HL-60 (cell line): ENCODE data around the gene SMARCA2.

Experiments
- DNase-seq, 2 experiments: peaks; one replicate each; pipeline ENCODE4 v3.0.0-alpha.2; 2010 to 2020; ENCODE audit warnings: low read depth in 1 of 2, low spot score in 1 of 2
- H3K27ac ChIP-seq: fragments of 250-450 bp; sonication (Bioruptor Pico); replicated peaks from 2 replicates; pipeline ENCODE4 v1.5.1; 2020; ENCODE audit warnings: mild to moderate bottlenecking, moderate library complexity
- H3K27me3 ChIP-seq: fragments of 250-450 bp; sonication (Bioruptor Pico); 2 replicates; pipeline ENCODE4 v1.5.1; 2021; ENCODE audit warnings: mild to moderate bottlenecking, moderate library complexity; ENCODE audit not compliant: insufficient read depth, poor library complexity, severe bottlenecking
- H3K4me3 ChIP-seq: replicated peaks from 2 replicates; pipeline ENCODE4 v1.5.1; 2011; ENCODE audit warnings: mild to moderate bottlenecking, control low read depth, low read length; ENCODE audit not compliant: insufficient read depth
- CTCF ChIP-seq: IDR thresholded peaks from one replicate; pipeline ENCODE4 v1.5.1; 2011; ENCODE audit warnings: low read length, control low read depth, inconsistent platforms; ENCODE audit not compliant: insufficient read depth
- GABPA ChIP-seq: IDR thresholded peaks from 2 replicates; pipeline ENCODE4 v1.6.1; 2012; ENCODE audit warnings: low read depth
- POLR2AphosphoS5 ChIP-seq: IDR thresholded peaks from 2 replicates; pipeline ENCODE4 v1.6.1; 2012; ENCODE audit warnings: low read depth
- REST ChIP-seq: IDR thresholded peaks from 2 replicates; pipeline ENCODE4 v1.6.1; 2012; ENCODE audit warnings: low read depth; ENCODE audit not compliant: insufficient replicate concordance
- SPI1 ChIP-seq: IDR thresholded peaks from 2 replicates; pipeline ENCODE4 v1.6.1; 2012; ENCODE audit warnings: low read depth, mild to moderate bottlenecking, borderline replicate concordance

Gene SMARCA2

GRCh38 chr9:2178034-2178734, 163.0 kb downstream of the SMARCA2 start:
- H3K27me3 ChIP-seq = no peaks in the 10 kb centered on the region
- no peak for TF ChIP-seq POLR2AphosphoS5
- TF ChIP-seq CTCF = no peak
- TF ChIP-seq GABPA = no peak
- no peak for TF ChIP-seq SPI1
- TF ChIP-seq REST = no peak
- H3K4me3 ChIP-seq = no peak overlapping the region
- H3K27ac ChIP-seq = no peak overlapping the region
- no peak for DNase-seq

GRCh38 chr9:2179567-2179966, 164.4 kb downstream of the SMARCA2 start:
- Histone ChIP-seq H3K27me3 (no peaks in the 10 kb centered on the region), H3K27ac (no peak overlapping the region), H3K4me3 (no peak overlapping the region)
- no peak for TF ChIP-seq POLR2AphosphoS5
- TF ChIP-seq GABPA = no peak
- TF ChIP-seq REST = no peak
- no peak for TF ChIP-seq SPI1
- TF ChIP-seq CTCF = no peak
- no peak for DNase-seq

GRCh38 chr9:2180154-2180553, 165.0 kb downstream of the SMARCA2 start:
- no peak overlapping the region for H3K4me3 ChIP-seq
- no peak overlapping the region for H3K27ac ChIP-seq
- DNase-seq = no peak
- H3K27me3 ChIP-seq = no peaks in the 10 kb centered on the region
- no peak for TF ChIP-seq SPI1
- no peak for TF ChIP-seq POLR2AphosphoS5
- no peak for TF ChIP-seq CTCF
- TF ChIP-seq GABPA = no peak
- TF ChIP-seq REST = no peak
